Kidney epithelial cell (primary cell): ENCODE measurements around the gene TBX5. TPM values are rescaled to one million over a fixed set of nuclear protein-coding genes. Genes with fewer than 3 reads are reported as not detected.

Source experiments
- DNase-seq: peaks from one replicate; pipeline ENCODE4 v3.0.0-alpha.2; 2010; ENCODE audit warnings: low read depth
- H3K27me3 ChIP-seq: 2 replicates; pipeline ENCODE4 v1.6.0; 2011; ENCODE audit warnings: low read length; ENCODE audit not compliant: control insufficient read depth, insufficient read depth
- H3K36me3 ChIP-seq: 2 replicates; pipeline ENCODE4 v1.5.1; 2011; ENCODE audit warnings: low read length; ENCODE audit not compliant: control insufficient read depth, insufficient read depth
- H3K4me3 ChIP-seq: 2 replicates; pipeline ENCODE4 v1.5.1; 2011; ENCODE audit warnings: low read depth, mild to moderate bottlenecking, control low read depth, low read length
- total RNA-seq: library from RNA; depleted of rRNA; stranded (reverse); fragments of >200 nt; gene quantifications from 2 replicates; pipeline ENCODE4 v1.2.3, GENCODE V29; 2015
- TF ChIP-seq, protein P1 (sequence below): IDR thresholded peaks from 2 replicates; pipeline ENCODE4 v1.5.1; 2011; ENCODE audit warnings: mild to moderate bottlenecking, moderate library complexity, low read length, control low read depth, inconsistent platforms; ENCODE audit not compliant: insufficient read depth, poor library complexity, severe bottlenecking

The TBX5 gene
- total RNA-seq, 1 donor from 2014 or later = not detected

DNA sequence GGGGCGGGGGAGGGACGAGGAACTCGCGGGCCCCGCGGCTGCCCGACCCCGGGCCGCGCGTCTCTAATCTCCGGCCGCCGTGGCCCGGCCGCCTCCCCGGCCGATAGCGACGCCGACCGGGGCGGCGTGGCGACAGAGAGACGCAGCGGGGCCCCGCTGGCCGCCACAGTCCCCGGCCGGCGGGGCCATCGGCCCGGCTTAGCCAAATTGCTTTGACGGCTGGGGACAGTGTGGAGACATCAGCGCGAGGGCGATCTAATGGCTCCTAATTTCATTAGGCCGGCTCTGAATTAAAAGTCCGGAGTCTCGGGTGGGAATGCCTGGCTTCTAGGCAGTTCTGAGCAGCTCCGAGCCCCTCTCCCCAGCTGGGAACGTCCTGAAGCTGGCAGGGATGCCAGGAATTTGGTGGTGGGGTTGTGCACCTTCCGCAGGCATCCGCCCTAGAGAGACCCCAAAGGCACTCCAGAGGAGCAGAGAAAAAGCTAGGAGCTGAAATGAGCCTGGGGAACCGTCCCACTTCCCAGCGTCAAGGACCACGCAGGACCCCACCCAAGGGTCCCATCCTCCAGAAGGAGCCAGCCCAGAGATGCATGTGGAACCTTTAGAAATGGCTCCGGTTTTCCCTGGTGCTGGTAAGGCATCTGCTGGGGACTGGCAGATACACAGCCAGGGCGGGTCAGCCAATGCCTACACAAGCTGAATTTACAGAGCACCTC lies 9.6 kb downstream of the TBX5 start:
- TF ChIP-seq, protein P1, sequence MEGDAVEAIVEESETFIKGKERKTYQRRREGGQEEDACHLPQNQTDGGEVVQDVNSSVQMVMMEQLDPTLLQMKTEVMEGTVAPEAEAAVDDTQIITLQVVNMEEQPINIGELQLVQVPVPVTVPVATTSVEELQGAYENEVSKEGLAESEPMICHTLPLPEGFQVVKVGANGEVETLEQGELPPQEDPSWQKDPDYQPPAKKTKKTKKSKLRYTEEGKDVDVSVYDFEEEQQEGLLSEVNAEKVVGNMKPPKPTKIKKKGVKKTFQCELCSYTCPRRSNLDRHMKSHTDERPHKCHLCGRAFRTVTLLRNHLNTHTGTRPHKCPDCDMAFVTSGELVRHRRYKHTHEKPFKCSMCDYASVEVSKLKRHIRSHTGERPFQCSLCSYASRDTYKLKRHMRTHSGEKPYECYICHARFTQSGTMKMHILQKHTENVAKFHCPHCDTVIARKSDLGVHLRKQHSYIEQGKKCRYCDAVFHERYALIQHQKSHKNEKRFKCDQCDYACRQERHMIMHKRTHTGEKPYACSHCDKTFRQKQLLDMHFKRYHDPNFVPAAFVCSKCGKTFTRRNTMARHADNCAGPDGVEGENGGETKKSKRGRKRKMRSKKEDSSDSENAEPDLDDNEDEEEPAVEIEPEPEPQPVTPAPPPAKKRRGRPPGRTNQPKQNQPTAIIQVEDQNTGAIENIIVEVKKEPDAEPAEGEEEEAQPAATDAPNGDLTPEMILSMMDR = no peak
- peaks cover 76% of the 10 kb centered on the region for H3K27me3 ChIP-seq
- DNase-seq = no peak
- H3K36me3 ChIP-seq = no peaks in the 10 kb centered on the region
- H3K4me3 ChIP-seq = no peak overlapping the region

DNA sequence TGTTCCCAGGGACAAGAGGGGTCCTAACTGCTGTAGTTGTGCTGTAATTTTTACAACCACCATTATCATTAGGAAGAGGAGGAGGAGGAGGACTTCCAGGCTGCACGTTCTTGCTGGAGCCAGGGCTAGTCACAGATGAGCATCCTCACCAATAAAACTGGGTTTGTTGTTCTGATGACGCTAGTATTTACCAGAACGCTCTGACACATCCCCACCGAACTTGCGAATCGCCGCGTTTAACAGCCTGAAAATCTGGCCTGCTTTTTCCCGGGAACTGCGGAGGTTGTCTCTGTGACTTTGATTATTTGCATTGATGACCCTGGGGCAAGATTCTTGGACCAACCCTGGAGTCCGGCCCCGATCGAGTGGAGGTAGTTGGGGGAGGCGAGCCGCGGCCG lies 10.2 kb downstream of the TBX5 start:
- Histone ChIP-seq H3K4me3 (no peak overlapping the region), H3K27me3 (peaks cover 71% of the 10 kb centered on the region)
- TF ChIP-seq, protein P1 = no peak

DNA sequence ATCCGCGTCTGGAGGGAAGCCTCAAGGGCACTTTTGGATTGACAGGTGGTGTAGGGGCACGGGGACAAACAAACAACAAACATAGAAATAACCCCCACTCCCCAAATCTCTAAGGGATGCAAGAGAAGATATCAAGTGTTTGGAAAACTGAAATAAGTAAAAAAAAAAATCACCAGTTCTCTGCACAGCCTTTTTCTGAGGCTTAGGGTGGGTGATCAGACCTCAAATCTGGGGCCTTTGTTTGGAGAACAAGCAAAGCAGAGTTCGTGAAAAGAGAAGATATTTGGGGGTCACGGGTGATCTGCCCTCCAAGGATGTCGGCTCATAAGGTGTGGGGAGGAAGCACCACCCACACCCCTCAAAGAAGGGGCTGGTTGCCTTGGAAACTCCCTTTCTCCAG lies 10.7 kb downstream of the TBX5 start:
- TF ChIP-seq, protein P1 = no peak
- Histone ChIP-seq H3K4me3 (no peak overlapping the region), H3K27me3 (peaks cover 65% of the 10 kb centered on the region), H3K36me3 (no peaks in the 10 kb centered on the region)
- DNase-seq = no peak

More for the DNA sequence above, 10.2 kb downstream of the TBX5 start:
- no peak for DNase-seq
- no peaks in the 10 kb centered on the region for H3K36me3 ChIP-seq

DNA sequence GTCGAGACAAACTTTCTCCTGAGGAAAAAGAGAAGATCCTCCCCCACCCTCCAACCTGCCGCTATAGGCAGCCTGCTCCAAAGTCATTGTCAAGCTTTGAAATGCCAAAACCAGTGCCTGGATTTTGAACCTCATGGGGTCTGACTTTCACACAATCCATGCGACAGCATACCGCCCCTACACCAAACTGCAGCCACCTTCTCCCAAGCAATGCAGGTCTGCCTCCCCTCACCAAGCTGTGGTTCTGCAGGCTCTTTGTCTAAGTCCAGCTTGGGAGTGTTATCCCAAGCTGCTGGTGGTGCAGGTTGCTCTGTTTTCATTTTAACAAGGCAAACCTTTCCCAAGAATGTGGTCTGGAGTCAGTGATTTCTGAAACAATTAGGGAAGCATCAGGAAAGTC lies 12.4 kb downstream of the TBX5 start:
- Histone ChIP-seq H3K4me3 (no peak overlapping the region), H3K27me3 (peaks cover 53% of the 10 kb centered on the region), H3K36me3 (no peaks in the 10 kb centered on the region)
- DNase-seq = no peak
- TF ChIP-seq, protein P1 = no peak

DNA sequence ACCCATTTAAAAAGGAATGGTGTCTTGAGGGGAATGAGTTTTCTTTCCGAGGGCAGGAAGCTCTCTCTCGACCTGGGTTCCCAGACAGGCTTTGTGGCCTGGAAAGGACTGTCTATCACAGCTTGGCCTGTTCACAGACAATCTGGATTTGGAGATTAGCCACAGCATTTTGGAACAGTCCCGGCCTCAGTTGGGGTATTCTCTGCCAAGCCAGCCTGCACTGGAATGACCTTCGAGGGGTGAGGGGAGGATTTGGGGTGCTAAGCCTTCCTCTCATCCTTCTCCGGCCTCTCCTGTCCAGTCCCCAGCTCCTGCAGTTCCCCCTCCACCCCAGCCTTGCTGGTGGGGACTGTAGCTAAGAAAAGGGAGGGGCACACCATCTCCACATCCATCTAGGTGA lies 13.0 kb downstream of the TBX5 start:
- no peaks in the 10 kb centered on the region for H3K36me3 ChIP-seq
- TF ChIP-seq, protein P1 = no peak
- no peak overlapping the region for H3K4me3 ChIP-seq
- peaks cover 47% of the 10 kb centered on the region for H3K27me3 ChIP-seq
- DNase-seq = no peak

DNA sequence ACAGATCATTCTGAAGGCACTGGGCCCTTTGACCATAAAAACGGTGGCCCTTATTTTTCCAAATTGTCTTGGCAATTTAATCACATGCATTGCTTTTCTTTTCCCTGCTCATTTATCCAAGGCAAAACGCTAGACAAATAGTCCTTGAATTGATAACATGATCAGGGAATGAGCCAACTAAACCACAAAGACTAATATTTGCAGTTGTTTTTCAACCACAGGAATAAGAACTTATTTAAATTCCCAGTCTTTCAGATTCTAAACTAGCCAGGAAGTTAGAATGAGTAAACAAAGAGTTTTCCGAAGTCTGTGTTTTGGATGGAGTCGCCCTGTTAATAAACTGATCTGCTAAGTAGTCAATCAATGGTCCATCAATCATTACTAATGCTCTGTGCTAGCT lies 14.9 kb downstream of the TBX5 start:
- TF ChIP-seq, protein P1 = no peak
- H3K27me3 ChIP-seq = peaks cover 29% of the 10 kb centered on the region
- H3K36me3 ChIP-seq = no peaks in the 10 kb centered on the region
- DNase-seq = no peak
- H3K4me3 ChIP-seq = no peak overlapping the region
